Naive thymus-derived CD4-positive, alpha-beta T cell (primary cell): ENCODE measurements around the gene VPS51. TPM values are rescaled to one million over a fixed set of nuclear protein-coding genes. Genes with fewer than 3 reads are reported as not detected.
A peak's percentile ranks its signal among the peaks of the same experiment; 100 is the strongest.

Experiments
- ATAC-seq: fragments of 150-1000 bp; cut with Tn5 transposase; 2 replicates; pipeline ENCODE4 v1.10.0; 2021; ENCODE audit warnings: mild to moderate bottlenecking, moderate library complexity
- CTCF ChIA-PET: fragments of 350-600 bp; sonication (Branson Sonifier 250); formaldehyde crosslinking; loops from one replicate; lab custom pipeline; 2021; ENCODE audit warnings: antibody characterized with exemption; lab: Charles Lee
- POLR2A ChIA-PET: fragments of 350-600 bp; sonication (Branson Sonifier 250); formaldehyde crosslinking; loops from one replicate; lab custom pipeline; 2021; ENCODE audit warnings: antibody characterized with exemption, inconsistent platforms; lab: Charles Lee
- DNase-seq, 9 donors: peaks; one replicate each; pipeline versions ENCODE4 v3.0.0 to v3.0.0-alpha.2; 2020 to 2022; ENCODE audit warnings: mixed read lengths in 1 of 9
- H3K27ac ChIP-seq: one replicate; pipeline ENCODE4 v1.7.0; 2013; ENCODE audit warnings: mild to moderate bottlenecking, low read depth, low read length, moderate library complexity
- H3K27me3 ChIP-seq, 2 donors: one replicate each; pipeline ENCODE4 v1.7.0; 2013; ENCODE audit warnings: low read length in 2 of 2, mild to moderate bottlenecking in 2 of 2, moderate library complexity in 2 of 2; ENCODE audit not compliant: control insufficient read depth in 2 of 2, insufficient read depth in 2 of 2
- H3K36me3 ChIP-seq, 3 experiments: 1 replicate in 2 of 3; 2 replicates in 1 of 3; pipeline ENCODE4 v1.7.0; 2013; ENCODE audit warnings: low read length in 3 of 3, mild to moderate bottlenecking in 3 of 3, moderate library complexity in 1 of 3; ENCODE audit not compliant: insufficient read depth in 3 of 3, control insufficient read depth in 2 of 3
- H3K4me1 ChIP-seq, 2 donors: one replicate each; pipeline ENCODE4 v1.7.0; 2013; ENCODE audit warnings: low read length in 2 of 2, mild to moderate bottlenecking in 2 of 2, moderate library complexity in 1 of 2; ENCODE audit not compliant: control insufficient read depth in 2 of 2, insufficient read depth in 2 of 2
- H3K4me3 ChIP-seq: 2 replicates; pipeline ENCODE4 v1.7.0; 2013; ENCODE audit warnings: mild to moderate bottlenecking, low read length
- H3K9me3 ChIP-seq, 3 experiments: 1 replicate in 2 of 3; 2 replicates in 1 of 3; pipeline ENCODE4 v1.7.0; 2013; ENCODE audit warnings: low read length in 3 of 3; ENCODE audit not compliant: control insufficient read depth in 2 of 3
- H3K27ac Mint-ChIP-seq, 9 donors: one replicate each; pipeline ENCODE4 v1.8.0; 2020 to 2022; ENCODE audit warnings: mixed read lengths in 9 of 9, mild to moderate bottlenecking in 8 of 9, moderate library complexity in 5 of 9, inconsistent platforms in 2 of 9
- H3K27me3 Mint-ChIP-seq, 5 donors: one replicate each; pipeline ENCODE4 v1.8.0; 2021 to 2022; ENCODE audit warnings: mixed read lengths in 5 of 5, mild to moderate bottlenecking in 1 of 5
- H3K36me3 Mint-ChIP-seq, 5 donors: one replicate each; pipeline ENCODE4 v1.8.0; 2020 to 2022; ENCODE audit warnings: mixed read lengths in 5 of 5, mild to moderate bottlenecking in 3 of 5, inconsistent platforms in 1 of 5
- H3K4me1 Mint-ChIP-seq, 7 donors: one replicate each; pipeline ENCODE4 v1.8.0; 2020 to 2022; ENCODE audit warnings: mixed read lengths in 7 of 7, mild to moderate bottlenecking in 3 of 7, inconsistent platforms in 1 of 7
- H3K4me3 Mint-ChIP-seq, 10 donors: one replicate each; pipeline ENCODE4 v1.8.0; 2020 to 2022; ENCODE audit warnings: mild to moderate bottlenecking in 10 of 10, mixed read lengths in 10 of 10, moderate library complexity in 6 of 10, inconsistent platforms in 2 of 10
- H3K9me3 Mint-ChIP-seq, 11 donors: one replicate each; pipeline ENCODE4 v1.8.0; 2020 to 2022; ENCODE audit warnings: mixed read lengths in 11 of 11, mild to moderate bottlenecking in 4 of 11, inconsistent platforms in 1 of 11, moderate library complexity in 1 of 11
- intact Hi-C, 2 donors: fragments of 100-400 bp; cut with micrococcal nuclease; formaldehyde crosslinking; loops; one replicate each; pipeline ENCODE4 v1.15.1; 2023
- polyA plus RNA-seq, 2 donors: library from polyadenylated mRNA; unstranded; fragments of 300-500 nt; fragmentation: Illumina TruSeq; gene quantifications; one replicate each; pipeline ENCODE4 v1.2.3, GENCODE V29; 2021
- total RNA-seq, 6 experiments: library from RNA in 5 of 6; stranded (reverse) in 5 of 6; gene quantifications; 1 replicate in 5 of 6; 2 replicates in 1 of 6; pipeline ENCODE4 v1.2.3 and lab custom pipeline; 2021 to 2026

Gene VPS51
- total and polyA plus RNA-seq, 7 experiments from 2014 or later, result 106 to 269 (median 196) TPM

DNA sequence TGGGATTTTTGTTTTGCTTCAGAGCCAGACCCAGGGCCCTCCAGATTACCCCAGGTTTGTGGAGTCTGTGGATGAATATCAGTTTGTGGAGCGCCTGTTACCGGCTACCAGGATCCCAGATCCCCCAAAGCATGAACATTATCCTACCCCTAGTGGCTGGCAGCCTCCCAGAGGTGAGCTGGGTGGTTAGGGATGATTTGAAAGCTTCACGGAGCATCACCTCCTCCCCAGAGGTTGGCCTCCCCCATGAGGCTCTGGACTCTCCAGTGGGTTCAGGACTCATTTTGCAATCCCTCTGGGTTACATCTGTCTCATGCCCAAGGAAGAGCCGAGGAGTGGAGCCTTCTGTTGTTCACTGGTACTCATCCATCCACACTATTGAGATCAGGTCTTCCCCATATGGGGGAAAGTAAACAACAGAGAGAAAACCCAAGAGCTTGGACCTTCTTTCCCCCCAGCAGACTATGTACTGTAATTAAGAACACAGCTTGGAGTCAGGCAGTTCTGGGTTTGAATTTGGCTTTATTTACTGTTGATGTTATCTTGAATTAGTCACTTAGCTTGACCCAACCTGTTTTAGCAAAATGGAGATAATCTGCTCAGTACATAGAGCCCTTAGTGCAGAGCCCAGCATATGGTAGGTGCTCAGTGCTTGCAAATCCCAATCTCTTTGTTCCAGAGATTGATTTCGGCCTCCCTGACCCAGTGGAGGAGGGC, 28.6 kb downstream of the VPS51 start:
- peaks cover 12 to 46% (median 36%) of the 10 kb centered on the region in 7 donors for H3K4me1 Mint-ChIP-seq
- H3K27ac Mint-ChIP-seq, result peak overlapping the region in 5 of 9 donors; percentile 10 to 78 (median 66)
- intact Hi-C loops, result no loop called here
- DNase-seq, result no peak
- ATAC-seq, result no peak
- Histone ChIP-seq H3K27me3 (no peaks in the 10 kb centered on the region), H3K36me3 (peaks cover 26 to 72% (median 27%) of the 10 kb centered on the region in 3 experiments), H3K4me1 (peaks cover 15 to 17% of the 10 kb centered on the region in 2 donors), H3K27ac (no peak overlapping the region), H3K9me3 (no peaks in the 10 kb centered on the region), H3K4me3 (no peak overlapping the region)
- peaks cover 0 to 40% (median 24%) of the 10 kb centered on the region in 5 donors for H3K36me3 Mint-ChIP-seq
- peak overlapping the region in 9 of 10 donors; percentile 10 to 70 (median 35) for H3K4me3 Mint-ChIP-seq
- ChIA-PET CTCF (interaction anchor here (1.4 kb wide), 1 partner anchor 14 kb away, joined by 4 read pairs; no protein-coding TSS in a partner anchor), POLR2A (interaction anchor here (0.5 to 9.9 kb wide), 5 partner anchors 9 to 83 kb away, joined by 3 to 237 read pairs (median 5); partner anchors contain the start of genes SYVN1 and TM7SF2)
- H3K9me3 Mint-ChIP-seq, result peaks cover 0 to 3% (median 0%) of the 10 kb centered on the region in 11 donors
- H3K27me3 Mint-ChIP-seq, result no peaks in the 10 kb centered on the region

GRCh38 chr11:65125197-65126056, 29.4 kb downstream of the VPS51 start:
- H3K4me3 Mint-ChIP-seq, result no peak overlapping the region
- H3K4me1 Mint-ChIP-seq, result peaks cover 10 to 38% (median 30%) of the 10 kb centered on the region in 7 donors
- peaks cover 0 to 3% (median 0%) of the 10 kb centered on the region in 11 donors for H3K9me3 Mint-ChIP-seq
- Histone ChIP-seq H3K4me1 (peaks cover 15 to 17% of the 10 kb centered on the region in 2 donors), H3K4me3 (no peak overlapping the region), H3K27me3 (no peaks in the 10 kb centered on the region), H3K36me3 (peaks cover 19 to 72% (median 27%) of the 10 kb centered on the region in 3 experiments), H3K27ac (no peak overlapping the region), H3K9me3 (no peaks in the 10 kb centered on the region)
- POLR2A ChIA-PET, result interaction anchor here (0.5 to 9.9 kb wide), 6 partner anchors 8 to 373 kb away, joined by 3 to 237 read pairs (median 4); partner anchors contain the start of genes MALAT1 and SYVN1
- intact Hi-C loops, result no loop called here
- H3K27ac Mint-ChIP-seq, result peak overlapping the region in 1 of 9 donors; percentile 60
- H3K27me3 Mint-ChIP-seq, result no peaks in the 10 kb centered on the region
- DNase-seq (no peak), ATAC-seq (no peak)
- CTCF ChIA-PET, result interaction anchor here (1.4 kb wide), 1 partner anchor 15 kb away, joined by 4 read pairs; no protein-coding TSS in a partner anchor
- H3K36me3 Mint-ChIP-seq, result peaks cover 0 to 34% (median 18%) of the 10 kb centered on the region in 5 donors

DNA sequence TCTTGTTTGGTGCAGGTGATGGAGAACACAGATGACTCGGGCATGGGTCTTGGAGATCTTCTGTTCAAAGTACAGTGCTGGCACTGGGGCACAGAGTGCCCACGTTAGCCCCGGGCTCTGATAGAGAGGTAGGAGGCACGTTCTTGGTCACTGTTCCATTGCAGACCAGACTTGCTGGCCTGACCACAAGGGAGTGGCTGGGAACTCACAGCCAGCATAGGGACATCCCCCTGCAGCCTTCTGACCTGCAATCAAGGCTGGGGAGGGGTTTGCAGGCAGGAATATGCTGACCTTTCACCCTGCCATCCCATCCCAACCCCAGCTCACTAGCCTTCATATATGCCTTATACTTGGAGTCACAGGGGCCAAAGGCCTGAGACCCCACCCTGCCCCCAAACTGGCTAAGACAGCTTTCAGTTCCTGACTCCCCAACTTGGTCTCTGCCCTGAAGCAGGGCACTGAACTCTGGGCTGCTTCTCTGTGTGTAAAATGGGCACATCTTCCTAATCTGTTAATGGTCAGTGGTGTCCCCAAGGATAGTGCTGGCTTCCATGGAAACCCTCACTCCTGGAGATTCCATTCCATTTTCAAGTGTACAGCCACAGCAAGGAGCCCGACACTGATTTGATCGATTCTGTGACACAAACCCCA, 30.7 kb downstream of the VPS51 start:
- H3K4me1 ChIP-seq, result peaks cover 6 to 7% of the 10 kb centered on the region in 2 donors
- H3K27ac ChIP-seq, result no peak overlapping the region
- intact Hi-C loops, result no loop called here
- Mint-ChIP-seq H3K9me3 (peaks cover 0 to 3% (median 0%) of the 10 kb centered on the region in 11 donors), H3K4me3 (no peak overlapping the region), H3K27me3 (no peaks in the 10 kb centered on the region), H3K4me1 (peaks cover 8 to 32% (median 23%) of the 10 kb centered on the region in 7 donors), H3K27ac (peak overlapping the region in 2 of 9 donors; percentile 25 to 32), H3K36me3 (peaks cover 4 to 39% (median 11%) of the 10 kb centered on the region in 5 donors)
- H3K27me3 ChIP-seq, result no peaks in the 10 kb centered on the region
- no peak overlapping the region for H3K4me3 ChIP-seq
- H3K36me3 ChIP-seq, result peaks cover 13 to 77% (median 34%) of the 10 kb centered on the region in 3 experiments
- ChIA-PET POLR2A (interaction anchor here (1.3 to 1.7 kb wide), 3 partner anchors 8 to 372 kb away, joined by 3 to 5 read pairs (median 4); partner anchors contain the start of gene MALAT1), CTCF (no interaction called here)
- DNase-seq (no peak), ATAC-seq (no peak)
- H3K9me3 ChIP-seq, result no peaks in the 10 kb centered on the region

- H3K27ac ChIP-seq, result no peak overlapping the region
- H3K27me3 ChIP-seq, result no peaks in the 10 kb centered on the region
- Mint-ChIP-seq H3K4me1 (peaks cover 5 to 26% (median 18%) of the 10 kb centered on the region in 7 donors), H3K4me3 (no peak overlapping the region), H3K27me3 (no peaks in the 10 kb centered on the region), H3K27ac (peak overlapping the region in 1 of 9 donors; percentile 5), H3K36me3 (peaks cover 4 to 33% (median 4%) of the 10 kb centered on the region in 5 donors), H3K9me3 (peaks cover 0 to 3% (median 0%) of the 10 kb centered on the region in 11 donors)
- ChIA-PET POLR2A (interaction anchor here (1.3 to 2.0 kb wide), 4 partner anchors 7 to 55 kb away, joined by 4 to 8 read pairs (median 4); partner anchors contain the start of genes CAPN1 and TM7SF2), CTCF (no interaction called here)
- H3K36me3 ChIP-seq, result peaks cover 13 to 86% (median 37%) of the 10 kb centered on the region in 3 experiments
- peaks cover 6 to 7% of the 10 kb centered on the region in 2 donors for H3K4me1 ChIP-seq
- H3K9me3 ChIP-seq, result no peaks in the 10 kb centered on the region
- no peak overlapping the region for H3K4me3 ChIP-seq
- ATAC-seq (no peak), DNase-seq (no peak)
- intact Hi-C loops, result no loop called here
These were observed 31.6 kb downstream of the VPS51 start for GRCh38 chr11:65127473-65128181.

- POLR2A ChIA-PET, result interaction anchor here (0.7 to 2.0 kb wide), 5 partner anchors 10 to 54 kb away, joined by 3 to 8 read pairs (median 4); partner anchors contain the start of genes CAPN1 and TM7SF2
- no peak for DNase-seq
- Mint-ChIP-seq H3K4me3 (no peak overlapping the region), H3K27ac (peak overlapping the region in 1 of 9 donors; percentile 49), H3K4me1 (peaks cover 13 to 27% (median 21%) of the 10 kb centered on the region in 7 donors), H3K9me3 (peaks cover 0 to 3% (median 0%) of the 10 kb centered on the region in 11 donors), H3K27me3 (no peaks in the 10 kb centered on the region), H3K36me3 (peaks cover 4 to 33% (median 4%) of the 10 kb centered on the region in 5 donors)
- ATAC-seq, result no peak
- Histone ChIP-seq H3K36me3 (peaks cover 13 to 91% (median 37%) of the 10 kb centered on the region in 3 experiments), H3K27me3 (no peaks in the 10 kb centered on the region), H3K27ac (no peak overlapping the region), H3K9me3 (no peaks in the 10 kb centered on the region), H3K4me3 (no peak overlapping the region), H3K4me1 (peaks cover 0 to 8% of the 10 kb centered on the region in 2 donors)
- intact Hi-C loops, result no loop called here
- CTCF ChIA-PET, result no interaction called here
These were observed 32.5 kb downstream of the VPS51 start for GRCh38 chr11:65128182-65129145.
